ENCODE measurements around the gene KRTAP9-7.
"Not testable (repeated sequence)": the region's sequence is repeated elsewhere in the genome, so short reads cannot be mapped to it uniquely, and the experiment has no call there.

DNA sequence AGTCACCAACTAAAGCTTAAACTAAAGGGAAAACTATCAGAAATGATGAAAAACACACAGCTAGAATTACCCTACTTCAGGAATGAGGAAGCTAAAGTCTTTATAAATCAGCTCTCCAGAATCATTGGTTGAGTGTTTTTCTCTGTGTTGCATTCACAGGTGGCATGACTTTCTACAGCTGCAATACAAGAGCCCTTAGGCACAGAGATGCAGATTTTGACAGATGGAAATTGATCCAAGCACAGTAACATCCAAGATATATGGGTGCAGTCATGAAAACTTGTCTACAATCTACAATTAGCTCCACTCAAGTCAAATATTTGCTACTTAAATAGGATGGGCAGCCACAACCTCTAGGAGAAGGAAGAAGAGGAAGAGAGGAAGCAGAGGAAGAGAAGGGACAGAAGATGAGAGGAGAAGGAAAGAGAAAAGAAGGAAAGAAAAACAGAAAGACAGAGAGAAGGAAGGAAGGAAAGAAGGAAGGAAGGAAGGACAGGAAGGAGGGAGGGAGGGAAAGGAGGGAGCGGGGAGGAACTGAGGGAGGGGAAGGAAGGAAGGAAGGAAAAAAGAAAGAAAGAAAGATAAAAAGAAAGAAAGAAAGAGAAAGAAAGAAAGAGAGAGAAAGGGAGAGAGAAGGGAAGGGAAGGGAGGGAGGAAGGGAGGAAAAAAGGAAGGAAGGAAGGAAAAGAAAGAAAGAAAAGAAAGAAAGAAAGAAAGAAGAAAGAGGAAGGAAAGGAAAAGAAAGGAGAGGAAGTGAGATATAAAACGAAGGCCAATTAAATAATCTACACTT lies 28.3 kb upstream of the KRTAP9-7 start:
- TF ChIP-seq CTCF (IDR thresholded peaks at IDR 0.05; ENCODE audit: insufficient read depth, low read length, poor library complexity, severe bottlenecking); EZH2phosphoT487 (conservative IDR thresholded peaks at IDR 0.05; ENCODE audit: low read length): not testable (repeated sequence)
